AG10803 (cell line): ENCODE results near the gene TOMM7.
"Not testable (repeated sequence)": the region's sequence is repeated elsewhere in the genome, so short reads cannot be mapped to it uniquely, and the experiment has no call there.

Experiments used
- DNase-seq: peaks from one replicate; pipeline ENCODE4 v3.0.0; 2010; ENCODE audit warnings: low read depth
- H3K4me3 ChIP-seq: 2 replicates; pipeline ENCODE4 v1.5.1; 2011; ENCODE audit warnings: mild to moderate bottlenecking, low read length, control low read depth
- CTCF ChIP-seq: conservative IDR thresholded peaks from 2 replicates; pipeline ENCODE4 v1.5.1; 2011; ENCODE audit warnings: mild to moderate bottlenecking, low read length, control low read depth, inconsistent platforms

TOMM7 gene

DNA sequence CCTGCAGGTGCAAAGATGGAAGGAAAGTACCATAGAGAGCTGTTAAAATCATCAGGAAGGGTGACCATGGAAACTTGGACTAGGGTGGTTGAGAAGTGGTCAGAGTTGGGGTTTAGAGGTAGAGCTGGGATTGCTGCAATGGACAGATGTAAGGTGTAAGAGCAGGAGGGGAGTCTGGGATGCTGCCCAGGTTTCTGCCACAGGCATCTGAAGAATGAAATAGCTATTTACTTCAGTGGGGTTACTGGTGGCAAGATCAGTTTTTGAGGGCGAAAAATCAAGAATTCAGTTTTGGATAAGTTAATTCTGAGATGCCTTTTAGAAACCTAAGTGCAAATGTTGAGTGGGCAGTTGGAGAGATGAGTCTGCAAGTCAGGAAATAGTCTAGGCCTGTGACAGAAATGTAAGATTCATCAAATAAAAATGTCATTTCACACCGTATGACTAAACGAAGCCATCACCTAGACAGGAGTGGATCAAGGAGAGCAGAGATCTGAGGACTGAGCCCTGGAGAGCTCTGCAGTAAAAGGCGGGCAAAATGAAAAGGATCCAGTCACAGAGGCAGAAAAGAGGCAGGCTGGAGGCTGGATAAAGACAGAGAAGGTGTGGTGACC is 22.7 kb upstream of the TOMM7 start:
- H3K4me3 ChIP-seq = no peak overlapping the region
- DNase-seq = peak; percentile 96
- TF ChIP-seq CTCF = no peak

DNA sequence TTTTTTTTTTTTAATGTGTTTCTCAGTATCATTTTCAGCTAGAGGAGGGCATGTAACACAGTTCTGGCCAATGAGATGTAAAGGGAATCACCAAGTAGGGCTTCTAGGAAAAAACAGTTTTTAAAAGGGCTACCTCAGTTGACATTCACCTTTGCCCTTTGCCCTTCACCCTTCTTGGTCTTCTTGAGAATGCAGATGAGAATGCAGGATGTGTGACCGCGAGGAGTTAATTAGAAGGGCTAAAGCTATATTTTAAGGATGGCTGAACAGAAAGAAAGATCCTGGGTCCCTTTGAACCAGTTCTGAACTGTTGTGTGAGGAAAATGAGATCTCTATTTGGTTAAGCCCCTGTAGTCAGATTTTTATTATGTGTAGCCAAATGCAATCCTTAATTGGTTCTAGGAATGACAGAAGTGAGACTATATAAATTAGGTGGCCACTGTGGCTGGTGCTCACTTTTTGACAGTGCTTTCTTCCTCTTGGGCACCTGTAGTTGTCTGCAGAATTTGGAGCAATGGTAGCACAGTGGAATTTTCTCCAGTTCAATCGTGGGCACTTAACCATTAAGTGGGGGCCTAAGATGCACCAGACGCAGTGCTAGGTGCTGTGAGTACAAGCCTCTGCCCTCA is 21.1 kb upstream of the TOMM7 start:
- H3K4me3 ChIP-seq = no peak overlapping the region
- DNase-seq = no peak
- TF ChIP-seq CTCF = no peak

DNA sequence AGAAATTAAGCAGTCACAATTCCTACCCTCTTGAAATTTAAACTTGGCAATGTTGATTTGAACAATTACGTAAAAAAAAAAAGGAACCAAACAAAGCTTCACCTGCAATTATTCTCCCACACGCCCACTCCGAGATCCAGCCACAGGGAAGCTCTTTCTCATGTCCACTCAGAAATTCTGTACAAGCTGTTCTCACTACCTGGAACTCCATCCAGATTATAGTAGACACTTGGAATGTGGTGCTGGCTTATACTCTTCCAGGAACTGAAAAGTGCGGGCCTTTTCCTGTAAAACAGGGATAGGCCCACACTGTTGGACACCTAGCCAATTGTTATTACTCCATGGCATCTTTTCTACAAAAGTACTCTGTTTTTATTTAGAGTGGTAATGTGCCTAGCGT is 20.3 kb upstream of the TOMM7 start:
- no peak overlapping the region for H3K4me3 ChIP-seq
- no peak for DNase-seq
- TF ChIP-seq CTCF = no peak

DNA sequence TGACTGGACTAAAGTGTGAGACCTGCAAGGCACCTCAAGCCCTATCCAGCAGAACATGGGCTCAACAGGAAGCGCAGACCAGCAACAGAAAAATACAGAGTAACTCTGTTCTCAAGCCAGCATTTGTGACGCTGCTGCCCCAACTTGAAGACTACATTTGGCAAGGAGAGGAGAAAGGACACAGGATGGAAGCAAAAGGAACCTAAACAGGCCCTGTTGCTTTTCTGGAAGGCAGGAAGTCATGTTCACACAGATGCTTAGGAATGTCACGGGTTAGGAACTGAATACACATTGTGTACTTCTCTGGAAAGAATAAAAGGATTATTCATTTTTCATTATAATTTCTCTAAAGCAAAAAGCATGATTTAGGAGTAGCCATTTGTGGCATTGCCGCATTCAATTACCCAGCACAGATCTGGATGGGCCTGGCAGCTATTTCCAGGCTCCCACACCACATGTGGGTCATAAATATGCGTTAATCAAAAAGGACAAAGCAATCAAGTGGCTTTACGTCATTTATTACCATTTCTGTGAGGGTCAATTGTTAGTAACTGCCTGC is 19.8 kb upstream of the TOMM7 start:
- DNase-seq = peak; percentile 75
- no peak overlapping the region for H3K4me3 ChIP-seq
- TF ChIP-seq CTCF = no peak

DNA sequence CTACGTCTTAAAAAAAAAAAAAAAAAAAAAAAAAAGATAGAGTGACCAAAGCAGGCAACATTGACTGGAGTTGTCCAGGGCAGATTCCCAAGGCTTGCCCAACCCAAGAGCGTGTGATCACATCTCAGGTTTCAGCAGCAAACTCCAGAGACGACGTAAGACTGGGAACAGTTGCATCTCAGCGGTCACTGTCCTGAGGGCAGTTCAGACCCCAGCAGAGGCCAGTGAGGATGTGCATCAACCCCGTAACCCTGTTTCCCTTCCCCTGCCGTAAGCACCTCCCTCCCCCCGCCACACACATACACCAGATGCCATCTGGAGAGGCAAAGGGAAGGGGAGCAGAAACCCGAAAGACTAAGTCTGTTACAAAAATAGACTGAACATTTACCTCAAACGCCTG is 19.3 kb upstream of the TOMM7 start:
- no peak overlapping the region for H3K4me3 ChIP-seq
- DNase-seq = peak; percentile 89
- no peak for TF ChIP-seq CTCF

GRCh38 chr7:22837308-22837707 is 14.7 kb upstream of the TOMM7 start:
- DNase-seq = no peak
- H3K4me3 ChIP-seq = no peak overlapping the region

GRCh38 chr7:22836506-22836905 is 13.9 kb upstream of the TOMM7 start:
- H3K4me3 ChIP-seq, DNase-seq: not testable (repeated sequence)

More at GRCh38 chr7:22837308-22837707, 14.7 kb upstream of the TOMM7 start:
- no peak for TF ChIP-seq CTCF
